GM23338 (cell line): ENCODE data around the gene SMARCA2. TPM values are rescaled to one million over a fixed set of nuclear protein-coding genes. Genes with fewer than 3 reads are reported as not detected.

Experiments
- ATAC-seq: fragments of 200-7000 bp; cut with Tn5 transposase; 3 replicates; pipeline ENCODE4 v1.9.1; 2020
- DNase-seq: peaks from one replicate; pipeline ENCODE4 v3.0.0-alpha.2; 2015; ENCODE audit warnings: low spot score
- H2AFZ ChIP-seq: fragments of 200-600 bp; sonication (generic); 2 replicates; pipeline ENCODE4 v1.8.0; 2016; ENCODE audit warnings: antibody characterized with exemption, mild to moderate bottlenecking, moderate library complexity
- H3F3A ChIP-seq: fragments of 200-600 bp; sonication (generic); replicated peaks from 2 replicates; pipeline ENCODE4 v1.8.0; 2017; ENCODE audit warnings: antibody characterized with exemption, mixed run types, low read depth
- H3K27ac ChIP-seq: fragments of 200-600 bp; sonication (generic); 2 replicates; pipeline ENCODE4 v1.6.1; 2016; ENCODE audit warnings: low read depth
- H3K27me3 ChIP-seq: fragments of 200-600 bp; sonication (generic); 2 replicates; pipeline ENCODE4 v1.8.0; 2016; ENCODE audit warnings: mild to moderate bottlenecking, mixed run types, moderate library complexity; ENCODE audit not compliant: insufficient read depth
- H3K36me3 ChIP-seq: fragments of 200-600 bp; sonication (generic); 2 replicates; pipeline ENCODE4 v1.8.0; 2016; ENCODE audit warnings: mild to moderate bottlenecking; ENCODE audit not compliant: insufficient read depth
- H3K4me1 ChIP-seq: fragments of 200-600 bp; sonication (generic); 2 replicates; pipeline ENCODE4 v1.8.0; 2016; ENCODE audit warnings: mild to moderate bottlenecking, moderate library complexity; ENCODE audit not compliant: insufficient read depth
- H3K4me2 ChIP-seq: fragments of 200-600 bp; sonication (generic); 2 replicates; pipeline ENCODE4 v1.7.1; 2017; ENCODE audit warnings: mixed run types
- H3K4me3 ChIP-seq: fragments of 200-600 bp; sonication (generic); 2 replicates; pipeline ENCODE4 v1.6.1; 2016; ENCODE audit warnings: mixed run types
- H3K79me2 ChIP-seq: fragments of 200-600 bp; sonication (generic); replicated peaks from 2 replicates; pipeline ENCODE4 v1.8.0; 2017; ENCODE audit warnings: mild to moderate bottlenecking; ENCODE audit not compliant: insufficient read depth
- H3K9me2 ChIP-seq: fragments of 200-600 bp; sonication (generic); 2 replicates; pipeline ENCODE4 v1.8.0; 2017; ENCODE audit not compliant: insufficient read depth
- H4K20me1 ChIP-seq: fragments of 200-600 bp; sonication (generic); replicated peaks from 2 replicates; pipeline ENCODE4 v1.8.0; 2017; ENCODE audit warnings: mild to moderate bottlenecking; ENCODE audit not compliant: insufficient read depth
- H3K27ac Mint-ChIP-seq: 2 replicates; pipeline ENCODE4 v1.8.0; 2020; ENCODE audit warnings: inconsistent platforms, mild to moderate bottlenecking, moderate library complexity, mixed read lengths
- H3K27me3 Mint-ChIP-seq: 3 replicates; pipeline ENCODE4 v1.8.0; 2022; ENCODE audit warnings: low read depth, mild to moderate bottlenecking, moderate library complexity, mixed read lengths, inconsistent platforms; ENCODE audit not compliant: insufficient read depth, poor library complexity
- H3K36me3 Mint-ChIP-seq: 3 replicates; pipeline ENCODE4 v1.8.0; 2021; ENCODE audit warnings: low read depth, mild to moderate bottlenecking, inconsistent platforms, moderate library complexity, mixed read lengths
- H3K4me1 Mint-ChIP-seq: 3 replicates; pipeline ENCODE4 v1.8.0; 2020; ENCODE audit warnings: mild to moderate bottlenecking, inconsistent platforms, mixed read lengths
- H3K4me3 Mint-ChIP-seq: 3 replicates; pipeline ENCODE4 v1.8.0; 2021; ENCODE audit warnings: moderate library complexity, mild to moderate bottlenecking, inconsistent platforms, mixed read lengths
- H3K9me3 Mint-ChIP-seq: 3 replicates; pipeline ENCODE4 v1.8.0; 2020; ENCODE audit warnings: moderate library complexity, mild to moderate bottlenecking, inconsistent platforms, mixed read lengths
- CREB1 ChIP-seq: fragments of 250-450 bp; sonication (Bioruptor Pico); IDR thresholded peaks from 2 replicates; pipeline ENCODE4 v1.5.0; 2020; ENCODE audit warnings: low read depth, mild to moderate bottlenecking, moderate library complexity
- ETS1 ChIP-seq: IDR thresholded peaks from 2 replicates; pipeline ENCODE4 v1.6.1; 2016; ENCODE audit warnings: antibody characterized with exemption
- EZH2phosphoT487 ChIP-seq: fragments of 200-600 bp; sonication (generic); IDR thresholded peaks from one replicate; pipeline ENCODE4 v1.8.1; 2018; ENCODE audit warnings: antibody characterized with exemption; ENCODE audit not compliant: unreplicated experiment
- NANOG ChIP-seq: IDR thresholded peaks from 2 replicates; pipeline ENCODE4 v1.6.1; 2016; ENCODE audit warnings: antibody characterized with exemption, borderline replicate concordance
- POLR2AphosphoS5 ChIP-seq: IDR thresholded peaks from 2 replicates; pipeline ENCODE4 v1.6.1; 2016; ENCODE audit warnings: antibody characterized with exemption, low read depth
- REST ChIP-seq: IDR thresholded peaks from one replicate; pipeline ENCODE4 v1.6.1; 2018; ENCODE audit warnings: antibody characterized with exemption; ENCODE audit not compliant: unreplicated experiment
- STAT1 ChIP-seq: IDR thresholded peaks from one replicate; pipeline ENCODE4 v1.6.1; 2016; ENCODE audit warnings: antibody characterized with exemption; ENCODE audit not compliant: unreplicated experiment
- ZNF114 ChIP-seq: fragments of 250-450 bp; sonication (Bioruptor Pico); IDR thresholded peaks from 2 replicates; pipeline ENCODE4 v1.5.0; 2020; ENCODE audit warnings: mild to moderate bottlenecking, moderate library complexity
- ZNF331 ChIP-seq: fragments of 250-450 bp; sonication (Bioruptor Pico); IDR thresholded peaks from 2 replicates; pipeline ENCODE4 v1.5.0; 2020; ENCODE audit warnings: low read depth, mild to moderate bottlenecking, moderate library complexity
- polyA plus RNA-seq: library from polyadenylated mRNA; unstranded; fragments of >200 nt; fragmentation: Nextera tagmentation; extraction: Ambion mirVana; gene quantifications from 2 replicates; pipeline ENCODE4 v1.2.1, GENCODE V29; 2016
- total RNA-seq: library from RNA; depleted of rRNA; stranded (reverse); fragments of >200 nt; shearing (Covaris generic); gene quantifications from 2 replicates; pipeline ENCODE4 v1.2.3, GENCODE V29; 2014

The SMARCA2 gene
- total and polyA plus RNA-seq, 2 experiments from 2014 or later, result 21.7 to 21.9 TPM

- Mint-ChIP-seq H3K9me3 (no peaks in the 10 kb centered on the region; the same call in 1 of the 3 replicates), H3K36me3 (peaks cover 6% of the 10 kb centered on the region; the same call in 2 of the 3 replicates), H3K27me3 (no peaks in the 10 kb centered on the region), H3K4me1 (peaks cover 13% of the 10 kb centered on the region), H3K27ac (no peak overlapping the region), H3K4me3 (no peak overlapping the region)
- Histone ChIP-seq H3K27ac (no peak overlapping the region), H3K79me2 (no peaks in the 10 kb centered on the region), H3K9me2 (peaks cover 5% of the 10 kb centered on the region; the same call in 1 of the 2 replicates), H2AFZ (no peak overlapping the region), H3K36me3 (no peaks in the 10 kb centered on the region), H4K20me1 (no peaks in the 10 kb centered on the region), H3K27me3 (no peaks in the 10 kb centered on the region), H3F3A (no peaks in the 10 kb centered on the region), H3K4me1 (no peaks in the 10 kb centered on the region), H3K4me2 (no peak overlapping the region), H3K4me3 (no peak overlapping the region)
- ATAC-seq (no peak), DNase-seq (no peak)
- no peak for TF ChIP-seq EZH2phosphoT487
- no peak for TF ChIP-seq STAT1
- TF ChIP-seq POLR2AphosphoS5, result no peak
- no peak for TF ChIP-seq CREB1 (CRISPR knock-in tag)
- no peak for TF ChIP-seq NANOG
- TF ChIP-seq ETS1, result no peak
Measured at GRCh38 chr9:2138646-2139045, 123.5 kb downstream of the SMARCA2 start.

GRCh38 chr9:2140600-2141223, 125.6 kb downstream of the SMARCA2 start:
- no peak for DNase-seq
- no peak overlapping the region for H2AFZ ChIP-seq
- TF ChIP-seq ZNF114 (CRISPR knock-in tag) (no peak), ETS1 (no peak), REST (no peak), ZNF331 (no peak)
- H3K4me3 ChIP-seq, result no peak overlapping the region
- H3K4me1 Mint-ChIP-seq, result peaks cover 9% of the 10 kb centered on the region
- H3K4me2 ChIP-seq, result no peak overlapping the region
- H3K79me2 ChIP-seq, result no peaks in the 10 kb centered on the region
- H3K4me1 ChIP-seq, result no peaks in the 10 kb centered on the region
- H3K27ac Mint-ChIP-seq, result no peak overlapping the region
- no peaks in the 10 kb centered on the region for H3K36me3 ChIP-seq
- no peak for ATAC-seq
- peaks cover 9% of the 10 kb centered on the region; the same call in 1 of the 2 replicates for H3K9me2 ChIP-seq
- H3K4me3 Mint-ChIP-seq, result no peak overlapping the region
- no peaks in the 10 kb centered on the region; the same call in 2 of the 3 replicates for H3K9me3 Mint-ChIP-seq
- no peaks in the 10 kb centered on the region for H3K36me3 Mint-ChIP-seq
- H4K20me1 ChIP-seq, result no peaks in the 10 kb centered on the region
- H3K27me3 ChIP-seq, result no peaks in the 10 kb centered on the region
- H3F3A ChIP-seq, result no peaks in the 10 kb centered on the region
- no peaks in the 10 kb centered on the region for H3K27me3 Mint-ChIP-seq
- H3K27ac ChIP-seq, result no peak overlapping the region
